AG09309 (cell line): ENCODE data around the gene ACADS.

Experiments
- DNase-seq: peaks from one replicate; pipeline ENCODE4 v3.0.0-alpha.2; 2010; ENCODE audit warnings: low read depth
- H3K4me3 ChIP-seq: 2 replicates; pipeline ENCODE4 v1.5.1; 2011; ENCODE audit warnings: mild to moderate bottlenecking, low read depth, low read length, moderate library complexity; ENCODE audit not compliant: control insufficient read depth
- CTCF ChIP-seq: IDR thresholded peaks from 2 replicates; pipeline ENCODE4 v1.5.1; 2011; ENCODE audit warnings: mild to moderate bottlenecking, low read depth, low read length, inconsistent platforms; ENCODE audit not compliant: insufficient read depth, control insufficient read depth; ENCODE audit errors: missing control alignments

ACADS gene

GRCh38 chr12:120725659-120726509 lies at the start of gene ACADS:
ACADS (plus strand) TSS chr12:120725826; CDS start chr12:120725886, 60 bp downstream.
- H3K4me3 ChIP-seq: peak within 1 kb of the TSS; percentile 62
- no peak for TF ChIP-seq CTCF
- no peak for DNase-seq

- no peak for DNase-seq
- TF ChIP-seq CTCF: no peak
- H3K4me3 ChIP-seq: no peak overlapping the region
Observed at GRCh38 chr12:120677765-120678473, 47.7 kb upstream of the ACADS start.

GRCh38 chr12:120678572-120678971 lies 47.1 kb upstream of the ACADS start:
- no peak for TF ChIP-seq CTCF
- no peak for DNase-seq
- no peak overlapping the region for H3K4me3 ChIP-seq

GRCh38 chr12:120680165-120680738 lies 45.4 kb upstream of the ACADS start:
- DNase-seq: no peak
- TF ChIP-seq CTCF: no peak
- H3K4me3 ChIP-seq: no peak overlapping the region

GRCh38 chr12:120684523-120684932 lies 41.1 kb upstream of the ACADS start:
- TF ChIP-seq CTCF: no peak
- H3K4me3 ChIP-seq: no peak overlapping the region
- DNase-seq: peak; percentile 18

GRCh38 chr12:120685522-120685921 lies 40.1 kb upstream of the ACADS start:
- no peak overlapping the region for H3K4me3 ChIP-seq
- TF ChIP-seq CTCF: no peak
- no peak for DNase-seq
